Liver (tissue), 9 donors: Measurements from ENCODE around the gene RALGPS2. TPM values are rescaled to one million over a fixed set of nuclear protein-coding genes. Genes with fewer than 3 reads are reported as not detected.

ENCODE experiments used
- DNase-seq: peaks from one replicate; pipeline ENCODE4 v3.0.0-alpha.2; 2017; ENCODE audit warnings: low spot score
- H3K27ac ChIP-seq, 2 donors: one replicate each; pipeline ENCODE4 v1.7.0; 2013; ENCODE audit warnings: inconsistent platforms in 2 of 2, low read length in 2 of 2, control low read depth in 1 of 2, low read depth in 1 of 2, mild to moderate bottlenecking in 1 of 2
- H3K27me3 ChIP-seq, 4 donors: one replicate each; pipeline versions ENCODE4 v1.6.1 to v1.7.0; 2013; ENCODE audit warnings: low read length in 3 of 4, inconsistent platforms in 1 of 4, mild to moderate bottlenecking in 1 of 4, moderate library complexity in 1 of 4; ENCODE audit not compliant: control insufficient read depth in 4 of 4, insufficient read depth in 4 of 4
- H3K36me3 ChIP-seq, 4 donors: one replicate each; pipeline versions ENCODE4 v1.6.1 to v1.7.0; 2013; ENCODE audit warnings: low read length in 3 of 4, mild to moderate bottlenecking in 3 of 4, low read depth in 1 of 4, moderate library complexity in 1 of 4; ENCODE audit not compliant: control insufficient read depth in 4 of 4, insufficient read depth in 3 of 4
- H3K4me1 ChIP-seq, 4 donors: one replicate each; pipeline versions ENCODE4 v1.6.1 to v1.7.0; 2013; ENCODE audit warnings: low read length in 3 of 4, mild to moderate bottlenecking in 3 of 4, moderate library complexity in 1 of 4; ENCODE audit not compliant: control insufficient read depth in 4 of 4, insufficient read depth in 4 of 4
- H3K4me3 ChIP-seq, 3 donors: one replicate each; pipeline versions ENCODE4 v1.6.1 to v1.7.0; 2013; ENCODE audit warnings: low read length in 3 of 3, control low read depth in 1 of 3, low read depth in 1 of 3, mild to moderate bottlenecking in 1 of 3
- H3K9ac ChIP-seq, 2 donors: one replicate each; pipeline ENCODE4 v1.7.0; 2013; ENCODE audit warnings: low read length in 2 of 2, mild to moderate bottlenecking in 2 of 2, moderate library complexity in 2 of 2, control low read depth in 1 of 2, low read depth in 1 of 2
- H3K9me3 ChIP-seq, 4 donors: one replicate each; pipeline versions ENCODE4 v1.6.1 to v1.7.0; 2013; ENCODE audit warnings: low read length in 3 of 4; ENCODE audit not compliant: control insufficient read depth in 4 of 4
- ATF3 ChIP-seq: IDR thresholded peaks from 2 replicates; pipeline ENCODE4 v1.6.1; 2016; ENCODE audit warnings: antibody characterized with exemption
- CTCF ChIP-seq: fragments of 150-350 bp; IDR thresholded peaks from 2 replicates; pipeline ENCODE4 v1.5.1; 2017; ENCODE audit warnings: improper control_type of control experiment, low read depth, low read length; ENCODE audit not compliant: missing input control
- FOXA2 ChIP-seq: IDR thresholded peaks from 2 replicates; pipeline ENCODE4 v1.6.1; 2016; ENCODE audit warnings: antibody characterized with exemption
- HNF4G ChIP-seq: IDR thresholded peaks from 2 replicates; pipeline ENCODE4 v1.6.1; 2016; ENCODE audit warnings: antibody characterized with exemption
- JUND ChIP-seq, 2 donors: IDR thresholded peaks; 2 replicates each; pipeline ENCODE4 v1.6.1; 2016; ENCODE audit warnings: antibody characterized with exemption in 2 of 2
- NR2F2 ChIP-seq: IDR thresholded peaks from 2 replicates; pipeline ENCODE4 v1.6.1; 2016; ENCODE audit warnings: antibody characterized with exemption
- RAD21 ChIP-seq, 2 donors: IDR thresholded peaks; 2 replicates each; pipeline ENCODE4 v1.6.1; 2016; ENCODE audit warnings: antibody characterized with exemption in 2 of 2, mild to moderate bottlenecking in 2 of 2
- REST ChIP-seq: IDR thresholded peaks from 2 replicates; pipeline ENCODE4 v1.6.1; 2016; ENCODE audit warnings: antibody characterized with exemption, mild to moderate bottlenecking
- SP1 ChIP-seq: IDR thresholded peaks from 2 replicates; pipeline ENCODE4 v1.6.1; 2018; ENCODE audit warnings: antibody characterized with exemption, mild to moderate bottlenecking
- TAF1 ChIP-seq: conservative IDR thresholded peaks from 2 replicates; pipeline ENCODE4 v1.6.1; 2016; ENCODE audit warnings: antibody characterized with exemption, mild to moderate bottlenecking
- YY1 ChIP-seq: IDR thresholded peaks from 2 replicates; pipeline ENCODE4 v1.6.1; 2016; ENCODE audit warnings: antibody characterized with exemption, mild to moderate bottlenecking
- ZBTB33 ChIP-seq: IDR thresholded peaks from 2 replicates; pipeline ENCODE4 v1.6.1; 2016; ENCODE audit warnings: antibody characterized with exemption
- WGBS: extraction: QIAGEN DNeasy Blood & Tissue Kit; methylation state at CpG from one replicate; pipeline ENCODE4 v1.1.7; 2013; 5-methylcytosine and 5-hydroxymethylcytosine counted together
- polyA plus RNA-seq, 2 donors: library from polyadenylated mRNA; stranded (reverse) in 1 of 2; unstranded in 1 of 2; fragments of 200-250 nt in 1 of 2; fragments of >200 nt in 1 of 2; fragmentation: Nextera tagmentation in 1 of 2; extraction: Ambion mirVana in 1 of 2; gene quantifications; one replicate each; pipeline versions ENCODE4 v1.2.1 to v1.2.3, GENCODE V29; 2013 to 2015
- total RNA-seq, 2 donors: library from RNA; depleted of rRNA; stranded (reverse); fragments of >200 nt; gene quantifications; one replicate each; pipeline ENCODE4 v1.2.3, GENCODE V29; 2014
- donor health status: healthy.
- donor health status: healthy.
- donor health status: healthy.
- donor health status: healthy.
- donor health status: healthy.

Gene RALGPS2
- total and polyA plus RNA-seq, 4 donors, result 8.1 to 39.2 (median 16.9) TPM

- no peak for DNase-seq
- H3K27me3 ChIP-seq, result no peaks in the 10 kb centered on the region
- H3K36me3 ChIP-seq, result no peaks in the 10 kb centered on the region
- H3K9me3 ChIP-seq, result no peaks in the 10 kb centered on the region
- WGBS, result 95% methylated on average over 11 of the region's 11 CpGs
- TF ChIP-seq TAF1, result no peak
- TF ChIP-seq ZBTB33, result no peak
- TF ChIP-seq JUND (IDR thresholded peaks at IDR 0.05), result no peak
- no peak for TF ChIP-seq CTCF
- TF ChIP-seq REST, result no peak
- no peak for TF ChIP-seq RAD21 (IDR thresholded peaks at IDR 0.05)
- TF ChIP-seq ATF3, result no peak
- no peak for TF ChIP-seq SP1
- peaks cover 0 to 9% (median 7%) of the 10 kb centered on the region in 4 donors for H3K4me1 ChIP-seq
- no peak overlapping the region for H3K9ac ChIP-seq
- H3K27ac ChIP-seq, result no peak overlapping the region
- H3K4me3 ChIP-seq, result no peak overlapping the region
These were observed 229.3 kb downstream of the RALGPS2 start for GRCh38 chr1:178954325-178954690.

- H3K4me1 ChIP-seq, result peaks cover 0 to 9% (median 7%) of the 10 kb centered on the region in 4 donors
- no peak for DNase-seq
- no peak overlapping the region for H3K27ac ChIP-seq
- H3K9me3 ChIP-seq, result no peaks in the 10 kb centered on the region
- 68% methylated on average over 6 of the region's 6 CpGs for WGBS
- H3K27me3 ChIP-seq, result no peaks in the 10 kb centered on the region
- H3K9ac ChIP-seq, result no peak overlapping the region
- TF ChIP-seq ATF3 (no peak), ZBTB33 (no peak), REST (no peak), FOXA2 (no peak), TAF1 (no peak), NR2F2 (no peak), YY1 (no peak), HNF4G (no peak)
- no peak overlapping the region for H3K4me3 ChIP-seq
- H3K36me3 ChIP-seq, result no peaks in the 10 kb centered on the region
These were observed 229.9 kb downstream of the RALGPS2 start for GRCh38 chr1:178954937-178955336.
